IPS DF 6.9 (cell line): ENCODE results near the gene ANAPC5.
A peak's percentile ranks its signal among the peaks of the same experiment; 100 is the strongest.

Source experiments
- DNase-seq: peaks from one replicate; pipeline ENCODE4 v3.0.0-alpha.2; 2013; ENCODE audit warnings: low read depth, low spot score
- H3K27ac ChIP-seq: one replicate; pipeline ENCODE4 v1.5.1; 2013; ENCODE audit warnings: low read length, control low read depth
- H3K27me3 ChIP-seq: 2 replicates; pipeline ENCODE4 v1.6.1; 2013; ENCODE audit warnings: mild to moderate bottlenecking, low read length; ENCODE audit not compliant: control insufficient read depth, insufficient read depth
- H3K36me3 ChIP-seq: 2 replicates; pipeline ENCODE4 v1.6.1; 2013; ENCODE audit warnings: low read length; ENCODE audit not compliant: control insufficient read depth, insufficient read depth
- H3K4me1 ChIP-seq: 2 replicates; pipeline ENCODE4 v1.6.1; 2013; ENCODE audit warnings: low read length; ENCODE audit not compliant: control insufficient read depth, insufficient read depth
- H3K4me3 ChIP-seq: 2 replicates; pipeline ENCODE4 v1.5.1; 2013; ENCODE audit warnings: mild to moderate bottlenecking, low read length
- H3K9me3 ChIP-seq: 2 replicates; pipeline ENCODE4 v1.6.1; 2013; ENCODE audit warnings: low read length, inconsistent platforms; ENCODE audit not compliant: control insufficient read depth, insufficient read depth
- WGBS: extraction: QIAGEN DNeasy Blood & Tissue Kit; methylation state at CpG from one replicate; pipeline ENCODE4 v1.1.7; 2013; ENCODE audit warnings: mixed read lengths, missing lambda C conversion rate; ENCODE audit not compliant: insufficient read length, insufficient coverage; 5-methylcytosine and 5-hydroxymethylcytosine counted together

Gene ANAPC5, protein sequence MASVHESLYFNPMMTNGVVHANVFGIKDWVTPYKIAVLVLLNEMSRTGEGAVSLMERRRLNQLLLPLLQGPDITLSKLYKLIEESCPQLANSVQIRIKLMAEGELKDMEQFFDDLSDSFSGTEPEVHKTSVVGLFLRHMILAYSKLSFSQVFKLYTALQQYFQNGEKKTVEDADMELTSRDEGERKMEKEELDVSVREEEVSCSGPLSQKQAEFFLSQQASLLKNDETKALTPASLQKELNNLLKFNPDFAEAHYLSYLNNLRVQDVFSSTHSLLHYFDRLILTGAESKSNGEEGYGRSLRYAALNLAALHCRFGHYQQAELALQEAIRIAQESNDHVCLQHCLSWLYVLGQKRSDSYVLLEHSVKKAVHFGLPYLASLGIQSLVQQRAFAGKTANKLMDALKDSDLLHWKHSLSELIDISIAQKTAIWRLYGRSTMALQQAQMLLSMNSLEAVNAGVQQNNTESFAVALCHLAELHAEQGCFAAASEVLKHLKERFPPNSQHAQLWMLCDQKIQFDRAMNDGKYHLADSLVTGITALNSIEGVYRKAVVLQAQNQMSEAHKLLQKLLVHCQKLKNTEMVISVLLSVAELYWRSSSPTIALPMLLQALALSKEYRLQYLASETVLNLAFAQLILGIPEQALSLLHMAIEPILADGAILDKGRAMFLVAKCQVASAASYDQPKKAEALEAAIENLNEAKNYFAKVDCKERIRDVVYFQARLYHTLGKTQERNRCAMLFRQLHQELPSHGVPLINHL

DNA sequence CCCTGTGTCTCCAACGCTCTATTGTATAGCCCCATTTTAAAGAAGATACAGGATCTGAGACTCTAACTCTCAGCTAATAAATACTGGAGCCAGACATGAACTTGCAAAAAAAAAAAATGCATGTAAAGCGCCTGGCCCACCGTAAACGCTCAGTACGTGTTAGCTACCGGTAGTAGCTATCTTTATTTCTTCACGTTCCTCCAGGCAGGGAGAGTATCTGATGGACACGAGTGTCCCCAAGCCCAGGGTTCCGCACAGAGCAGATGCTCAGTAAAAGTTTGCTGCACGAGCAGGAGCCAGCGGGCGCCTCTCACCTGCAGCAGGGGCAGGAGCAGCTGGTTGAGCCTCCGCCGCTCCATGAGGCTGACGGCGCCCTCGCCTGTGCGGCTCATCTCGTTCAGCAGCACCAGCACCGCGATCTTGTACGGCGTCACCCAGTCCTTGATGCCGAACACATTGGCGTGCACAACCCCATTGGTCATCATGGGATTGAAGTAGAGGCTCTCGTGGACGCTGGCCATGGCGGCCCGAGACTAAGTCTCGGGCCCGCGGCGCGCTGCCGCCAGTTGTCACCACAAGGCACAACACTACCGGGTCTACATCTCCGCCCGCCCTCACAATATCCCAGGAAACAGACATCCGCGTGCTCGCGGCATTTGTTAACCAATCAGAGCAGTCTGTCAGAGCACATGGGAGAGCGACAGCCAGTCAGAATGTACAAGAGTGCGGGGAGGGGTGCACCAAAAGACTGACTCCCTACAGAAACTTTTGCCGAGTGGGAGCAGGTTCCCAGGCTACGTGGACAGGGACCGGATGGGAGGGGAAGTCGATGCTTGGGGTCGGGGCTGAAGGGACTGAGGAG, at the start of gene ANAPC5:
ANAPC5 (minus strand) TSS at position 592 of the 862 bp plus-strand sequence; CDS start at position 521, 71 bp downstream.
- DNase-seq: peak; percentile 93
- H3K4me3 ChIP-seq: peak within 1 kb of the TSS; percentile 93
- no peaks in the 10 kb centered on the region for H3K36me3 ChIP-seq
- H3K27me3 ChIP-seq: no peaks in the 10 kb centered on the region
- no CpG with 5 or more reads among the region's 49 CpGs for WGBS
- no peaks in the 10 kb centered on the region for H3K9me3 ChIP-seq
- no peaks in the 10 kb centered on the region for H3K4me1 ChIP-seq
- H3K27ac ChIP-seq: no peak within 1 kb of the TSS

DNA sequence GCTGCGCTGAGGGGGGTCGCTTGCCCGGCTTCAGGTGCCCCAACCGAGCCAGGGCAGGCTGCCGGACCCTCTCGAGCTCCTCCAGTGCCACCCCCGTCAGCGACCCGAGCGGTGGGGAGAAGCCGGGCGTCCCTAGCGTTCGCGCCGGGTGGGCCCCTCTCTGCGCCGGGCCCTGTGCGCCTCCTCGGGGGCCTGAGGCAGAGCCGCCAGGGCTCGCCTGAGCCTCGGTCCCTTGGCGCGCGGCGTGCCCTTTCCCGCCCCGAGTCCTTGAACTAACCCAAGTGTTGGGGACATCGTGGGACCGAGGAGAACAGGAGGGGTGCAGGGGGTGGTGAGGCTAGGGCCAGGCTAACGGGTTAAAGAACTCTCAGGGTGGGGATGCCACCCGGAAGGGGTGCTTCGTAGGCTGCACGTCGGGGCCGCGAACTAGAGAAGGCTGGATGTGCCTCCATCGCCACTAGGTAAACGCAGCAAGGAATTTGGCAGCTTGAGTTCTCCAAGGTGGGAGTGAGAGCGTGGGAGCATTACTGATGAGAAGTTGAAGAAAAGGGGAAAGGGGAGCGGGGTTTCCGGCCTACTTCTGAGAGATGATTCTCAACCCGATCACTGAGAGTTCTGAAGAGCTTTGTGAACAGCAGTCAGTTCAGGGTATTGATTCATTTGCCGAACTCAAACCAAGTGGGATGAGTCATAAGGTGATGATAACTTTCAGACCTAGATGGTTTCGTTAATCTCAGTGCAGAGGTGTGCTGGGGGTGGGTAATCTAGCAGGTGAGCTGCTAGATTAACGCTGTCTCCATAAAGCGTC, 48.3 kb upstream of the ANAPC5 start:
- Histone ChIP-seq H3K4me1 (no peaks in the 10 kb centered on the region), H3K36me3 (no peaks in the 10 kb centered on the region), H3K4me3 (peak overlapping the region; percentile 85), H3K9me3 (no peaks in the 10 kb centered on the region), H3K27ac (no peak overlapping the region), H3K27me3 (no peaks in the 10 kb centered on the region)
- WGBS: no CpG with 5 or more reads among the region's 48 CpGs
- peak; percentile 11 for DNase-seq

DNA sequence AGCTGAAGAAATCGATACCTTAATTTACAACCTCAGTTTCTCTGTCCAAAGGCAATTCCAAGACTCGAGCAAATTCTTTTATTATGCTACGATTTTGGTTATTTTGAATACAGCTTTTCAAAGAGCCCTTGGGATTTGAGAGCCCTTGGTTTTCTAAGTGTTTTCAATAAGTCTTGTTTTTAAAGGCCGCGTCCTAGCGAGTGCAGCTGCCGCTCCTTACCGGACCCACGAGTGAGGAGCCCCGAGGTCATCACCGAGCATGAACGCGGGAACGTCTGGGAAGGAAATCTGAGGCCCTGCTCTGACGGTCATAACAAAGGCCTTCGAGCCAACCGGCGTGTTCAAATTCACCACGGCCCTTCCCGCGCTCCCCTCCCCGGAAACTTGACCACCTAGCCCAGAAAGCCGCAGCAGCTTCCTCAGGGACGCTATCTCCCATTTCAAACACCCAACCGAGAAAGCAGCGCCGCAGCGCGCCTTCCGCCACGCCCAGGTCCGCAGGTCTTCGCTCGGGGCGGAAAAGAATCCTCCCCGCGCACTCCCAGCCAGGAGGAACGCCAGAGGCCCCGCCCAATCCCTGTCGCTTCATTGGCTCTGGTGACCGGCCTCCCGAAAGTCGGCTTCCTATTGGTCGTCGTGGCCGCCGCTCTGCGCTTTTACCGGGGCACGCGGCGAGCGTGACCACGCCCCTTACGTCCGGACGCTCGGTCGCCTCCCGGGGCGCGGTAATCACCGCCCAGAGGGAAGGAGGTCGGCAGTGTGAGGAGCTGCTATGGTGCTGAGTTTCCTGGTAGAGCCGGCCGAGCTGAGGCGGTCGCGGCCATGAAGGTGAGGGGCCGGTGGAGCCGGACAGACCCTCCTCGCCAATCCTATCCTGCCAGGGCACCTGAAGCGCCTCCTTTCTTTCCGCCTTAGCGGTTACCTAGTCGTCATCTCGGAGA, 47.5 kb upstream of the ANAPC5 start, which contains the start of gene RNF34:
RNF34 (plus strand) TSS at position 728 of the 941 bp plus-strand sequence; CDS start at position 823, 95 bp downstream.
- H3K27me3 ChIP-seq: no peaks in the 10 kb centered on the region
- DNase-seq: peak; percentile 97
- no peaks in the 10 kb centered on the region for H3K36me3 ChIP-seq
- H3K4me1 ChIP-seq: no peaks in the 10 kb centered on the region
- no peak within 1 kb of the TSS for H3K27ac ChIP-seq
- H3K9me3 ChIP-seq: no peaks in the 10 kb centered on the region
- H3K4me3 ChIP-seq: peak within 1 kb of the TSS; percentile 85
- no CpG with 5 or more reads among the region's 77 CpGs for WGBS

DNA sequence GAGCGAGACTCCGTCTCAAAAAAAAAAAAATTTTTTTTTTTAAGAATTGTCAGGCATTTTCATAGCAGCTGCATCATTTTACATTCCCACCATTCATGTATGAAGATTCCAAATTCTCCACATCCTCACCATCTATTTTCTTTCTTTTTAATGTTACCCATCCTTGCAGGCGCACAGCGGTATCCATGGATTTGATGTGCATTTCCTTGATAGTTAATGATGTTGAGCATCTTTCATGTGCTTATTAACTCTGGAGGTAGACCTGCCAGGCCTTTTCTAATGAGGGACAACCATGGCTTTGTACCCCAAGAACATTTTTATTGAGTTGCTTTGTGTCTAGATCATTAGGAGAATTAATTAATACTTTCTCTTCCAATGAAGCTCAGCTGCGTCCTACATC, 46.1 kb upstream of the ANAPC5 start:
- no peak overlapping the region for H3K27ac ChIP-seq
- no CpG with 5 or more reads among the region's 5 CpGs for WGBS
- H3K27me3 ChIP-seq: no peaks in the 10 kb centered on the region
- H3K9me3 ChIP-seq: no peaks in the 10 kb centered on the region
- no peaks in the 10 kb centered on the region for H3K4me1 ChIP-seq
- no peak overlapping the region for H3K4me3 ChIP-seq
- no peak for DNase-seq
- no peaks in the 10 kb centered on the region for H3K36me3 ChIP-seq

DNA sequence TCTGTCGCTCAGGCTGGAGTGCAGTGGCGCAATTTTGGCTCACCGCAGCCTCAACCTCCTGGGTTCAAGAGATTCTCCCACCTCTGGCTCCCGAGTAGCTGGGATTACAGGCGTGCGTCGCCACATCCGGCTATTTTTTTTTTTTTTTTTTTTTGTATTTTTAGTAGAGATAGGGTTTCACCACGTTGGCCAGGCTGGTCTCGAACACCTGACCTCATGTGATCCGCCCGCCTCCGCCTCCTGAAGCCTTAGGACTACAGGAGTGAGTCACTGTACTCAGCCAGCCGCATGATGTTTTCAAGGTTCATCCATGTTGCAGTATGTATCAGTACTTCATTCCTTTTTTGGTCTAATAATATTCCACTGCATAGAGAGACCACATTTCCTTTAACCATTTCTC, 45.3 kb upstream of the ANAPC5 start:
- H3K9me3 ChIP-seq: no peaks in the 10 kb centered on the region
- no CpG with 5 or more reads among the region's 14 CpGs for WGBS
- no peak overlapping the region for H3K27ac ChIP-seq
- H3K36me3 ChIP-seq: no peaks in the 10 kb centered on the region
- DNase-seq: no peak
- no peaks in the 10 kb centered on the region for H3K4me1 ChIP-seq
- no peak overlapping the region for H3K4me3 ChIP-seq
- H3K27me3 ChIP-seq: no peaks in the 10 kb centered on the region

DNA sequence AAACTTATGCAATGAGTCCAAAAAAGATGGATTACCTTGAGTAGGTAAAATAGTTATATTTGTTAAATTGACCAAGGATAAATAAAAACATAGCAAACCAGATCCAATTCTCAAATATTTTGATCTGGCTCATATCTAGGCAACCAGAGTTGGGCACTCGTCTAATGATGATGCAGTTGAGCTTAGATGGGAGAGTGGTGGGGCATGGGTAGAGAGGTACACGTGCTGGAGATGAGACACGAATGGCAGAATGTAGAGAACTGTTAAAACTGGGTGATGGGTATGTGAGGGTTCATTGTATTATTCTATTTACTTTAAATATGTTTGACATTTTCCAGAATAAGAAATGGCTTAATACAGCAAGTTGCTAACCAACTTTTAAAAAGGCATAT, 40.1 kb upstream of the ANAPC5 start:
- Histone ChIP-seq H3K27ac (no peak overlapping the region), H3K9me3 (no peaks in the 10 kb centered on the region), H3K27me3 (no peaks in the 10 kb centered on the region), H3K4me3 (no peak overlapping the region), H3K36me3 (no peaks in the 10 kb centered on the region), H3K4me1 (no peaks in the 10 kb centered on the region)
- no peak for DNase-seq
- no CpG with 5 or more reads among the region's 3 CpGs for WGBS

DNA sequence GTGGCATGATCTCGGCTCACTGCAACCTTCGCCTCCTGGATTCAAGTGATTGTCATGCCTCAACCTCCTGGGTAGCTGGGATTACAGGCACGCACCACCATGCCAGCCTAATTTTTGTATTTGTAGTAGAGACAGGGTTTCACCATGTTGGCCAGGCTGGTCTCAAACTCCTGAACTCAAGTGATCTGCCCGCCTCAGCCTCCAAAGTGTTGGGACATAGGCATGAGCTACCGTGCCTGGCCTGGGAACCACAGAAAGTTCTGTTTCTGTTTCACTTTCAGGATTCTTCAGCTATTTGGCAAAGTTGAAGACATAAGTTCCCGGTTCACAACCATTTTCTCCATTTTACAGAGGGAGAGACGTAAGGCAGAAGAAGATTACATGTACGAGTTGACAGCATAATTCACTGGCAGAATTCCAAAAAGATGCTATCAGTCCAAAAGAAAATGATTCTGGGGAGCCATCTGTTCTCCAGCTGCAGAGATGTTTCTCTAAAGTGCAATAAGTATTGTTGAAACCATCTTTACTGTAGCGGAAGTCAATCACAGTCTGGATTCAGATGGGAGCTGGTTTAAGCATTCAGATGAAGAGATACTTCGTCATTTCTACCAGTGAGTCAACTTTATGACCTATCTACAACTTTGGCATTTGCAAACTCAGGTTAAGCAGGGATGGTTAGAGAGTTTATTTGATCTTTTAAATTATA, 39.6 kb upstream of the ANAPC5 start:
- WGBS: no CpG with 5 or more reads among the region's 10 CpGs
- no peak overlapping the region for H3K27ac ChIP-seq
- no peaks in the 10 kb centered on the region for H3K9me3 ChIP-seq
- H3K27me3 ChIP-seq: no peaks in the 10 kb centered on the region
- no peak overlapping the region for H3K4me3 ChIP-seq
- H3K36me3 ChIP-seq: no peaks in the 10 kb centered on the region
- H3K4me1 ChIP-seq: no peaks in the 10 kb centered on the region
- no peak for DNase-seq

DNA sequence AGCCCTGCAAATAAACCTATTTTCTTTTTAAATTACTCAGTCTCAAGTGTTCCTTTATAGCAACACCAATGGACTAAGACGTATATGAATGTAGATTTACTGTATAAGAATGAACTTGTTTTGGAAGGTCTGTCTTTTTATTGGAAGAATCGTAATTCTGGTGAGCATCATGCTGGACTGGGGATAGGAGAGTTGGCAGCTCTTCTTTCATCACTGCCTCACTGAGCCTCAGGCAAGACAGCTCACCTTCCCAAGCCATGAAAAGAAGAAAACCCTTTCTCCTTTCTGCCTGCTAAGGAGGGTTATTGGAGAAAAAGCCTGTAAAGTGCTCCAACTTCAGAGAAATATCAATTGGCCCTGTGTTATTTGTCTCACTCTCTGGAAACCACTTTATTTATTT, 38.6 kb upstream of the ANAPC5 start:
- Histone ChIP-seq H3K4me3 (no peak overlapping the region), H3K36me3 (no peaks in the 10 kb centered on the region), H3K27ac (no peak overlapping the region), H3K27me3 (no peaks in the 10 kb centered on the region), H3K9me3 (no peaks in the 10 kb centered on the region), H3K4me1 (no peaks in the 10 kb centered on the region)
- DNase-seq: no peak
- no CpG with 5 or more reads among the region's 2 CpGs for WGBS
